SK-N-SH (cell line): Measurements from ENCODE around the gene DNAH11.

Experiments
- EZH2phosphoT487 ChIP-seq: fragments of 200-600 bp; sonication (generic); IDR thresholded peaks from 2 replicates; pipeline ENCODE4 v1.6.1; 2017; ENCODE audit warnings: low read depth, mixed run types, mild to moderate bottlenecking, antibody characterized with exemption, moderate library complexity, borderline replicate concordance
- FOXJ3 ChIP-seq: sonication (generic); formaldehyde crosslinking; IDR thresholded peaks from 2 replicates; pipeline ENCODE4 v1.5.1; 2020; ENCODE audit warnings: mild to moderate bottlenecking, missing genetic modification reagents
- MAX ChIP-seq: IDR thresholded peaks from 2 replicates; pipeline ENCODE4 v1.4.0; 2012; ENCODE audit warnings: low read depth
- SMC3 ChIP-seq: IDR thresholded peaks from 2 replicates; pipeline ENCODE4 v1.6.1; 2012; ENCODE audit warnings: low read depth, low read length, improper control_type of control experiment
- TF ChIP-seq, protein P1 (sequence below): fragments of 200-600 bp; sonication (generic); IDR thresholded peaks from 2 replicates; pipeline ENCODE4 v1.6.1; 2017; ENCODE audit warnings: antibody characterized with exemption, mild to moderate bottlenecking, moderate library complexity

GRCh38 chr7:21707566-21707965 is 164.7 kb downstream of the DNAH11 start:
- TF ChIP-seq, protein P1, sequence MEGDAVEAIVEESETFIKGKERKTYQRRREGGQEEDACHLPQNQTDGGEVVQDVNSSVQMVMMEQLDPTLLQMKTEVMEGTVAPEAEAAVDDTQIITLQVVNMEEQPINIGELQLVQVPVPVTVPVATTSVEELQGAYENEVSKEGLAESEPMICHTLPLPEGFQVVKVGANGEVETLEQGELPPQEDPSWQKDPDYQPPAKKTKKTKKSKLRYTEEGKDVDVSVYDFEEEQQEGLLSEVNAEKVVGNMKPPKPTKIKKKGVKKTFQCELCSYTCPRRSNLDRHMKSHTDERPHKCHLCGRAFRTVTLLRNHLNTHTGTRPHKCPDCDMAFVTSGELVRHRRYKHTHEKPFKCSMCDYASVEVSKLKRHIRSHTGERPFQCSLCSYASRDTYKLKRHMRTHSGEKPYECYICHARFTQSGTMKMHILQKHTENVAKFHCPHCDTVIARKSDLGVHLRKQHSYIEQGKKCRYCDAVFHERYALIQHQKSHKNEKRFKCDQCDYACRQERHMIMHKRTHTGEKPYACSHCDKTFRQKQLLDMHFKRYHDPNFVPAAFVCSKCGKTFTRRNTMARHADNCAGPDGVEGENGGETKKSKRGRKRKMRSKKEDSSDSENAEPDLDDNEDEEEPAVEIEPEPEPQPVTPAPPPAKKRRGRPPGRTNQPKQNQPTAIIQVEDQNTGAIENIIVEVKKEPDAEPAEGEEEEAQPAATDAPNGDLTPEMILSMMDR: no peak
- no peak for TF ChIP-seq EZH2phosphoT487
- TF ChIP-seq FOXJ3: no peak
- no peak for TF ChIP-seq MAX
- no peak for TF ChIP-seq SMC3
